ENCODE data around the gene TRIM38. TPM values are rescaled to one million over a fixed set of nuclear protein-coding genes. Genes with fewer than 3 reads are reported as not detected.

The TRIM38 gene
- total and polyA plus RNA-seq, 2 of the 13 experiments (the other 11 are each of a cell fraction or from before 2014, with no cell fraction given), result 2.5 to 3.1 TPM

DNA sequence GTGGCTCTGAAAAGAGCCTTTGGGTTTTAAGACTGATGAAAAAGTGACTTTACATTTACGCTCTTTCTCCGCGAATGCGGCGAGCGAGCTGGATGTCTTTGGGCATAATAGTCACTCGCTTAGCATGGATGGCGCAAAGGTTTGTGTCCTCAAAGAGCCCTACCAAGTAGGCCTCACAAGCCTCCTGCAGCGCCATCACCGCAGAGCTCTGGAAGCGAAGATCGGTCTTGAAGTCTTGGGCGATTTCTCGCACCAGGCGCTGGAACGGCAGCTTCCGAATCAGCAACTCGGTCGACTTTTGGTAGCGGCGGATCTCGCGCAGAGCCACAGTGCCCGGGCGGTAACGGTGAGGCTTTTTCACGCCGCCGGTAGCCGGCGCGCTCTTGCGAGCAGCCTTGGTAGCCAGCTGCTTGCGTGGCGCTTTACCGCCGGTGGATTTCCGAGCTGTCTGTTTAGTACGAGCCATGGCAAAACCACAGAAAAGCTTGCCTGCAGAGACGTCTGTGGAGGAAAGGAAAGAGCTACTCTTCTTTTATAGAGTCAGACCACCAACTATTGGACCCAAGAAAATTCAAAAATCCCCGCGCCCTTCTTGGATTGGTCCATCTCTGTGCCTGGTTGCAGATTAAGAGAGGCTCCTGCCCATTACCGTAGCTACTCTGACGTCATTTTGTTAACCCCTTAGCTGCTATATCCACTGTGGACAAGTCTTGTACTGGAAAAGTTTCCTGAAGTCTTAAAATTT, 69.2 kb downstream of the TRIM38 start (continued):
- TF ChIP-seq ZNF34 (CRISPR knock-in tag; IDR thresholded peaks at IDR 0.05; ENCODE audit: borderline replicate concordance) (peak; percentile 95), ZNF296 (CRISPR knock-in tag; conservative IDR thresholded peaks at IDR 0.05) (no peak; the same call in 1 of the 2 replicates), SOX6 (IDR thresholded peaks at IDR 0.05) (no peak), SOX6 (CRISPR knock-in tag; IDR thresholded peaks at IDR 0.05) (peak; percentile 71), ZNF17 (CRISPR knock-in tag; IDR thresholded peaks at IDR 0.05) (no peak), ATF7 (IDR thresholded peaks at IDR 0.05) (peak; percentile 99), ATF7 (CRISPR knock-in tag; IDR thresholded peaks at IDR 0.05) (peak; percentile 98), SALL2 (CRISPR knock-in tag; IDR thresholded peaks at IDR 0.05) (peak; percentile 64; the same call in 1 of the 2 replicates), CBX2 (IDR thresholded peaks at IDR 0.05; ENCODE audit: low read depth, low read length) (no peak), CBX2 (CRISPR knock-in tag; IDR thresholded peaks at IDR 0.05; ENCODE audit: low read depth) (no peak), BORCS8-MEF2B (CRISPR knock-in tag; IDR thresholded peaks at IDR 0.05) (peak; percentile 85), CEBPG (CRISPR knock-in tag; IDR thresholded peaks at IDR 0.05) (no peak), ZSCAN12 (CRISPR knock-in tag; IDR thresholded peaks at IDR 0.05) (no peak), SP5 (CRISPR knock-in tag; IDR thresholded peaks at IDR 0.05; ENCODE audit: borderline replicate concordance, low read depth) (no peak; the same call in 1 of the 2 replicates), ZNF777 (CRISPR knock-in tag; IDR thresholded peaks at IDR 0.05) (peak; percentile 65; the same call in 1 of the 2 replicates), TOE1 (CRISPR knock-in tag; IDR thresholded peaks at IDR 0.05) (peak; percentile 88; the same call in 1 of the 2 replicates), ZNF605 (CRISPR knock-in tag; IDR thresholded peaks at IDR 0.05) (peak; percentile 96), HDAC1 (CRISPR knock-in tag; IDR thresholded peaks at IDR 0.05) (peak; percentile 99), ZNF143 (CRISPR knock-in tag; IDR thresholded peaks at IDR 0.05) (no peak; the same call in 1 of the 2 replicates), ZNF629 (CRISPR knock-in tag; conservative IDR thresholded peaks at IDR 0.05) (peak; percentile 53; the same call in 1 of the 2 replicates), ZNF878 (CRISPR knock-in tag; IDR thresholded peaks at IDR 0.05) (peak; percentile 74; the same call in 1 of the 2 replicates), SRSF9 (IDR thresholded peaks at IDR 0.05; ENCODE audit: borderline replicate concordance, insufficient read depth, low read depth, low read length, poor library complexity, severe bottlenecking) (no peak)
- TF ChIP-seq, protein P1, sequence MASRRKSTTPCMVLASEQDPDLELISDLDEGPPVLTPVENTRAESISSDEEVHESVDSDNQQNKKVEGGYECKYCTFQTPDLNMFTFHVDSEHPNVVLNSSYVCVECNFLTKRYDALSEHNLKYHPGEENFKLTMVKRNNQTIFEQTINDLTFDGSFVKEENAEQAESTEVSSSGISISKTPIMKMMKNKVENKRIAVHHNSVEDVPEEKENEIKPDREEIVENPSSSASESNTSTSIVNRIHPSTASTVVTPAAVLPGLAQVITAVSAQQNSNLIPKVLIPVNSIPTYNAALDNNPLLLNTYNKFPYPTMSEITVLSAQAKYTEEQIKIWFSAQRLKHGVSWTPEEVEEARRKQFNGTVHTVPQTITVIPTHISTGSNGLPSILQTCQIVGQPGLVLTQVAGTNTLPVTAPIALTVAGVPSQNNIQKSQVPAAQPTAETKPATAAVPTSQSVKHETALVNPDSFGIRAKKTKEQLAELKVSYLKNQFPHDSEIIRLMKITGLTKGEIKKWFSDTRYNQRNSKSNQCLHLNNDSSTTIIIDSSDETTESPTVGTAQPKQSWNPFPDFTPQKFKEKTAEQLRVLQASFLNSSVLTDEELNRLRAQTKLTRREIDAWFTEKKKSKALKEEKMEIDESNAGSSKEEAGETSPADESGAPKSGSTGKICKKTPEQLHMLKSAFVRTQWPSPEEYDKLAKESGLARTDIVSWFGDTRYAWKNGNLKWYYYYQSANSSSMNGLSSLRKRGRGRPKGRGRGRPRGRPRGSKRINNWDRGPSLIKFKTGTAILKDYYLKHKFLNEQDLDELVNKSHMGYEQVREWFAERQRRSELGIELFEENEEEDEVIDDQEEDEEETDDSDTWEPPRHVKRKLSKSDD (CRISPR knock-in tag; IDR thresholded peaks at IDR 0.05; ENCODE audit: low read depth), result no peak
- TF ChIP-seq, protein P2, sequence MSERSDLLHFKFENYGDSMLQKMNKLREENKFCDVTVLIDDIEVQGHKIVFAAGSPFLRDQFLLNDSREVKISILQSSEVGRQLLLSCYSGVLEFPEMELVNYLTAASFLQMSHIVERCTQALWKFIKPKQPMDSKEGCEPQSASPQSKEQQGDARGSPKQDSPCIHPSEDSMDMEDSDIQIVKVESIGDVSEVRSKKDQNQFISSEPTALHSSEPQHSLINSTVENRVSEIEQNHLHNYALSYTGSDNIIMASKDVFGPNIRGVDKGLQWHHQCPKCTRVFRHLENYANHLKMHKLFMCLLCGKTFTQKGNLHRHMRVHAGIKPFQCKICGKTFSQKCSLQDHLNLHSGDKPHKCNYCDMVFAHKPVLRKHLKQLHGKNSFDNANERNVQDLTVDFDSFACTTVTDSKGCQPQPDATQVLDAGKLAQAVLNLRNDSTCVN (CRISPR knock-in tag; IDR thresholded peaks at IDR 0.05; ENCODE audit: borderline replicate concordance), result peak; percentile 65; the same call in 1 of the 2 replicates
